ENCODE data around the gene CPNE2.

The CPNE2 gene

DNA sequence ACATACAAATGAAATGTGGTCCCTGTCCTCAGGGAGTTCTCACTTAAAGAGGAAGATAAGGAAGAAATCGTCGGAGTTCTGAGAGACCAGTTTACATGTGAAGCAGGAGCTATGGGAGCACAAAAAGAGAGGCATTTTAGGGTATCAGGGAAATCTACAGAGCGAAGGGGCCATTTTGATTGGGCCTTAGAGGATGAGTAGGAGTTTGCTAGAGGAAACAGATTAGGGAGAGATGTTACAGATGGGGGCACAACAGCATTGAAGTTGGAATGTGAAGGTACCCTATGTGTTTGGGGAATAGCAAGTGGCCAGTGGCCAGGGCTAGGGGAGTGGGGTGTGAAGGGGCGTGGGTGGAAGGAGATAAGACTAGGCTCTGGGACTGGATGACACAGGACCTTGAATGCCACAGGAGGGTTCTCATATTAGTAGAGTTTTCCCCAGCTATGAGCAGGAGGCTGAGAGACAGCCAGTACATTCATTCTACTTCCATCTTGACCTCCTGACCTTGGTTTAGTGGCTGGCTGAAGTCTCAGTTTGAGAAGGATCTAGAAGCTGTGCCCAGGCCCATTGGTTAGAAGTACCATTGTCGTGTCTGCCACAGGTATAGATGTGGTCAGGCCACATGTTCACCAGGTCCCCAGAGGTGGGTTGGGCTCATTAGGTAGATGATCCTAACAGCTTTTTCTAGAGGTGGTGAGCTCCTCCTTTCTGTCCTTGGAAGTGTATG lies 34.8 kb downstream of the CPNE2 start:
- no peak for DNase-seq

DNA sequence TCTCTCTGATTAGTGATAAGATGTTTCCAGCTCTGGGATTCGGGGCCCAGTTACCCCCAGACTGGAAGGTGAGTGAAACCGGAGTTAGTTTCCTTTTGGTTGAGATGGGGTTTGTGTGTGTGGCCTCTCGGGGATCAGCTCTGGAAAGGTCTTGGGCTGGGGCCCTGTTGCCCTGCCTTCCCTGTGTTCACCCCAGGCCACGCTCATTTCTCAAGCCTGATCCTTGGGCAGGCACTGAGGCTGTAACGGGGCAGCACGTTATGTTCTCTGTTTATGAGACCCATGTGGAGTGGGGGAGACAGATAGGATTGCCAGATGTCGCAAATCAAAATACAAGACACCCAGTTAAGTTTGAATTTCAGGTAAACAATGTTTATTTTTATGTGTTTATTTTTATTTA lies 35.5 kb downstream of the CPNE2 start:
- DNase-seq: no peak

DNA sequence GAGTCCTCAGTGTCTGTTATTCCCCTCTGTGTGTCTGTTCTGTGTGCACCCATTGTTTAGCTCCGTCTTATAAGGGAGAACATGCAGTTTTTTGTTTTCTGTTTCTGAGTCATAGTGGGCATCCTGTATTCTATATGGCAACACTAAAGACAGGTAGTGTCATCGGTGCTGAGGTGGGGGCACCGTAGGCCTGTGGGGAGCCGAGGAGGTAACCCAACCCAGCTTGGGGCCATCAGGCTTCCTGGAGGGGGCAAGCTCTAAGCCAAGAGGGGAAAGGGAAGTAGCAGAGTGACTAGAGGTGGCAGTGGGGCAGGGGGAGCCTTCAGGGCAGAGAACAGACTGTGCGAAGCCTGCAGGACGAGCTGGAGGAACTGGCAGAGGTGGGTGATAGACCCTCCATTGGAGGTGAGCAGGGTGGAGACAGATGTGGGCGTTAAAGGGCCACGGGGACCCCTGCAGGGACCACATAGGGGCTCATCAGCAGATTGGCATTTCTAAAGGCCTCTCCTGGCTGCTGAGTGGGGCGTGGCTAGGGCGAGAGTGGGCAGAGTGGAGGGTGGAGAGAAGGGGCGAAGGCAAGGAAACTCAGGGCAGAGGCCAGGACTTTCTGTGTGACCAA lies 36.5 kb downstream of the CPNE2 start:
- no peak for DNase-seq

DNA sequence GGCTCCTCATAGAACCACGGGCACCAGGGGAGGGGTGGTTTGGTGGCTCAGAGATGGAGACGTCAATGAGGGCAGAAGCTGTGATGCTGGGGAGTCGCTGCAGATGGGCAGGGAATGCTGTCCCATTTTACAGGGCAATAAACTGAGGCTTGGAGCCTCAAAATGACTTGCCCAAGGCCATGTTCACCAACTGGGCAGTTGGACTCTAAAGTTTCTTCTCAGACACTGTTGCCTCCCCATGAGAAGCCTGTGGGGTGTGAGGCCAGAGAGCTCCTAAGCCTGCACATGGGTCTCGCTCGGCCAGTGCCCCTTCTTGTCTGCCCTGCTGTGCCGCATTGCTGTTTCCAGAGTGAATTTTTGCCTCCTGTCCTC lies 38.6 kb downstream of the CPNE2 start:
- DNase-seq: no peak

DNA sequence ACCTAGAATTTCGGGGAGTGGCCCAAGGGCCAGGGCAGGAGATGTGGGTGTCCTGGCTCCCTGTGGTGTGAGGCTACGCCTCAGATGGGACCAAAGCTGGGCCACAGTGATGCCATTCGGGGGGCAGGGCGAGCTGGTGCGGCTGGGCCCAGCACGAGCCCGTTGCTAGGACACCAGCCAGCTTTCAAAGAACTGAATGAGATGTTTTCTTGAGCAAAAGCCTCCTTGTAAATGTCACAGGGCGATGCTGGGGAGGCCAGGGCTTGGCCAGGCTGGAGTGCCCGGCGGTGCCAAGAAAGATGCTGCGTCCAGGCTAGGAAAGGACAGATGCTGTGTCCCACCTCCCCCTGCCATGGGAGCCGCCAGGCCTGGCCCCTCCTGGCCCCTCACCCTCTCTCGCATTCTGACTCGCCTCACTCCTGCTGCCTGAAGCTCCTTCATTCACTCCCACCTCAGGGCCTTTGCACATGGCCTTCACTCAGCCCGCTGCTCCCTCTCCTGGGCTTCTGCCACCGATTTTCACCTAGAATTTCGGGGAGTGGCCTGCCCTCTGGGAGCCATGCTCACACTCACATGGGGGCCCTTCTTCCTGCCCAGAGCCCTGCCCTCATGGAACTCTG lies 39.1 kb downstream of the CPNE2 start:
- DNase-seq: no peak

DNA sequence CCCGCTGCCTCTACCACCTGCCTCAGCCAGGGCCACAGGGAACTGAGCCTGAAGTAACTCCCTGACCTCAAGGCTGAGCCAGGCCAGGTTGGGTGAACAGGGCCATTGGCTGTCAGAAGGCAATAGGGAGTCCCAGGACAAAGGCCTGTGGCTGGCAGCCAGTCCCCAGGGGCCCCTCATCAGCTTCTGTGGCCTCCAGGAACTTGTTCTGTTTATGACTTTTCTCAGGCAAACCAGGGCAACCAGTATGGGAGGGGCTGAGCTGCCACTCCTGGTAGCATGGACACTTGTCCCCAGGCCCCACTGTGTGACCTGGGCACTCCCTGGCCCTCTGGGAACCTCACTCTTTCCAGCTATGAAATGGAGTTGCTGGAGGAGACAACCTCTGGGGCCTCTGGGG lies 40.1 kb downstream of the CPNE2 start:
- no peak for DNase-seq

DNA sequence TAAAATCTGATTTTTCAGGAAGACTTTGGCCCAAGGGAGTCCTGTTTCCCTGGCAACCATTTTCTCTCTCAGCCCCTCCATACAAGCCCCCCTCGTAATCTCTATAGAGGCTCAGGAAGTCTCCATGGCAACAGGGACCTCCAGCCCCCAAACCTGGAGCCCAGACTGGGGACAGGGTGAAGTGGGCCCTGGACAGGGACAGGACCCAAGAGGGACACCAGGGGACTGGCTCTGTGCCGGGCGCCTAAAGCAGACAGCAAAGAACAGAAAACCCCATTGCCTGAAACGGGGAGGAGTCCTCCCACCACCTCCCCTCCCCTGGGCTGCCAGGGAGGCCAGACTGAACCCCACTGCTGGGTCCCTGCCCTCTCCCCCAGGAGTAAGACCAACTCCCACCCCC lies 40.6 kb downstream of the CPNE2 start:
- DNase-seq: no peak

DNA sequence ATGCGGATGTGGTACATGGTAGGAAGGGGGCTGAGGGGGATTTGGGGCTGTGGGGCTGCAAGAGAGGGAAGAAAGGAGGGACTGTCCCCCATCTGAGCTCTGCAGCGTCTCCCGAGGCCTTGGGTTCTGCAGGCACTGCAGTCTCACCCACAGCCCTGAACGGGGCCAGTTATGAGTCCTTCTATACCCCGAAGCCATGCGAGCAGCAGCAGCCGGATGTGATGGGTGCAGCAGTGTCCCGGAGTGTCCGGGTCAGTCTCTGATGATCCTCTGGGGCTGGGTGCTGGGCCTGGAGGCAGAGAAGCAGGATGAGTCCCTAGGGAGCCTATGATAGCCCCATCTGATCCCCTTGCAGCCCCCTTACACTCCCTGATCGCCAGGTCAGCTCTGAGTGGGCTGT lies 41.5 kb downstream of the CPNE2 start:
- DNase-seq: no peak

DNA sequence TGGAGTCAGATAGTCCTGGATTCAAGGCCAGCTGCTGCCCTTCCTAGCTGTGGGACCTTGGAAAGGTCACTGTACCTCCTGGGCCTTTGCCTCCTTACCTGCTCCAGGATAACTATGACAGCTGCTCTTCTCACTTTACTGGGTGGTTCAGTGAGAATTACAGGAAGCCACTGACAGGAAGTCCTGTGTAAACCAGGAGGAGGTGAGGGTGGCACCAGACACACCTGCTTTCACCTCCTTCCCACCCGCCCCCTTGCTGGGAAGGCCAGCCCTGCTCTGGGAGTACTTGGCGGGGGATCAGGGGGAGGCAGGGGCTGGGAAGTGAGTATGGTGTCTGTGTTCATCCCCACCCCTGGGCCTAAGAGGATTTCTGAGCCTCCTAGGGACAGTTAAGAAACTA lies 42.6 kb downstream of the CPNE2 start:
- DNase-seq: no peak

DNA sequence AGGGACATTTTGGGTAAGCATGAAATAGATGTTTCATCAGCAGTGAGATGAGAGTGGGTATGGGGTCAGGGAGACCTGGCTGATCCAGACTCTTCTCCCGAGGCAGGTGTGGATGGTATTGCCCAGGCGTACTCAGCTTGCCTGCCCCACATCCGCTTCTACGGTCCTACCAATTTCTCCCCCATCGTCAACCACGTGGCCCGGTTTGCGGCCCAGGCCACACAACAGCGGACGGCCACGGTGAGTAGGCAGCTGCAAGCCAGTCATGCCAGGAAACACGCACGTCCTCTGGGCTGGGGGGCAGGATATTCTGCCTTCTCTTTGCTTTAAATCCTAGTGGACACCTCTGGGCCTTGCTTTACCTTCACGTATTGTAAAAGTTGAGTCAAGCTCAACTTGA lies 44.7 kb downstream of the CPNE2 start:
- no peak for DNase-seq

DNA sequence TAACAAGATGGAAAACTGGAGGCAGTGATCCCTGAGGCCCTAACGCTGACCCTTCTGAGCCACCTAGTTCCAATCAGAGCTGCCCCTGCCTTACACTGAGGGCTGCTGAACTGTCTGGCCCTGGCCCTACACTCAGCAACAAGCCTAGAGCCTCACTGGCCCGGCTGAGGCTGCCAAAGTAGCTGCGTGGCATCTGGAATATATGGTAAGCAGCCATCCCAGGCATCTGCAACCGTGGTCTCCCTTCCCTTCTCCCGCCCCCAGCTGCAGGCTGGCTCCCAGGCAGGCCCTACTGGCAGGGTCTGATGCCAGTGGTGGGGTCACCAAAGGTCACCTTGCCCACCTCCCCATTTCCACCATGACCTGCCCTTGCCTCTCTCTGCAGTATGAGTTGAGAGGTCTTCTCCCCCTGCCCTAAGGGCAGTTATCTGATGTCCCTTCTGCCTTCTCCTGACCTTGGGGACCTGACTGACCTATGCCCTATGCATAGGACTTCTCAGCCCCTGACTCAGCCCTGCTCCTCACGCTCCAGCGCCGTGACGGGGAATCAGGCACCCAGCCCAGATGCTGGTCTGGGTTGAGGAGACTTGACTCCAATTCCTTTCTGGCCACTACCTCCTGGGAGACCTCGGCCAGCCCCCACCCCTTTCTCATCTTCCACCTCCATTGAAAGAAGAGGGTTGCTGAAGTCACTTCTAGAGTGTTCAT lies 45.3 kb downstream of the CPNE2 start:
- no peak for DNase-seq

DNA sequence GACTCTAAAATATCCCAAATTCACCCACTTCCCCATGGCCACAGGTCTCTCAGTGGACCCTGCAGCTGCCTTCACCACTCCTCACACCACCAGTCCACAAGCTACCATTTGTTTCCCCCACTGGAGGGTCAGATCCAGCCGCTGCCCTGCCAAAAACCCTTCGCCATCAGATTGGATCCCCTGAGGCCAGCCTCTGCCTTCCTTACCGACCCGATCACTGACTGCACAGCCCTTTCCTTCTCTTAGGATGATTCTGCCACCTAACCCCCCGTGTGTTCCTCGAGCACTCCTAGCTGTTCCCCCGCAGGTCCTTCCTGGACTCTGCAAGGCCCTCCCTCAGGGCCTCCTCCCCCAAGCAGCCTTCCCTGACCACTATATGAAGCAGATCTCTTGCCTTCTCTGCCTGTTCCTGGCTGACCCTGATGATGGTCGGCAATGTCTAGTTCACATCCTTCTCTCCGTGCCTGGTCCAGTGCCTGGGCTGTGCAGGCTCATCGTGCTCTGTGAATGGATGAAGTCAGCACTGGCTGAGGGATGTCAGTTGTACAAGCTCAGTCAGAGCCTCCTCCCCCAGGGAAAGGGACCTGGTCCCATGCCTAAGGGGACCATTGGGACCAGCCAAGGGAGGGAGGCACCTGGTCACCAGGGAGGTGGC lies 46.0 kb downstream of the CPNE2 start:
- DNase-seq: no peak

DNA sequence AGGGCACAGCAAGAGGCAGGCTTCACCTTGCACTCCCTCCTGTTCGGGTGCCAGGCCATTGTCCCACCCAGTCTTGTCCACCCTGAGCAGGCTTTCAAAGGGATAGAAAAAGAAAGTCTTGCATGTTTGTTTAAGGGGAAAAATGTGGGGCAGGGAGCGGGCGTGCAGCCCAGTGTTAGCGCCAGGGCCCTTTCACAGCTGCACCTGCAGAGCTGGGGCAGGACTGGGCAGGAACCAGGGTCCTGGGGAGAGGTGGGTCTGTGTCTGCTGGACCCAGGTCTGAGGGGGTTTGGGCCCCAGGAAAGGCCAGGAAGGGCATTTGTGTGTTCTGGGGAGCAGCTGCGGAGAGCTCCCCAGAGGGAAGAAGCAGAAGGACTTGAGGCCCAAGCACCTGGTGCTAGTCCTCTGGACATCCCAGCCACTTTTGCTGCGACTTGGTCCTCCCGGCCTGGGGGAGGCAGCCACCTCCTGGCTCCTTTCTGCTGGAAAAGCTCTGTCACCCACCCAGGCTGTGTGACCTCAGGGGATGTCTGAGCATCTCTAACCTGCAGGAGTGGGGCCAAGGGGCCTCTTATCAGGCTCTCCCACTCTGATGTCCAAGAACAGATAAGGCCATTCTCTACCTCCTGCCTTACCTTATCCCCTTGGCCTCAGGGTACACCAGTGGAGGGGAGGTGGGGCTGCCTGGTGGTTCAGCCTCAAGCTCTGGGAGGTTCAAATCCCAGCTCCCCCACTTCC lies 48.7 kb downstream of the CPNE2 start:
- DNase-seq: no peak

DNA sequence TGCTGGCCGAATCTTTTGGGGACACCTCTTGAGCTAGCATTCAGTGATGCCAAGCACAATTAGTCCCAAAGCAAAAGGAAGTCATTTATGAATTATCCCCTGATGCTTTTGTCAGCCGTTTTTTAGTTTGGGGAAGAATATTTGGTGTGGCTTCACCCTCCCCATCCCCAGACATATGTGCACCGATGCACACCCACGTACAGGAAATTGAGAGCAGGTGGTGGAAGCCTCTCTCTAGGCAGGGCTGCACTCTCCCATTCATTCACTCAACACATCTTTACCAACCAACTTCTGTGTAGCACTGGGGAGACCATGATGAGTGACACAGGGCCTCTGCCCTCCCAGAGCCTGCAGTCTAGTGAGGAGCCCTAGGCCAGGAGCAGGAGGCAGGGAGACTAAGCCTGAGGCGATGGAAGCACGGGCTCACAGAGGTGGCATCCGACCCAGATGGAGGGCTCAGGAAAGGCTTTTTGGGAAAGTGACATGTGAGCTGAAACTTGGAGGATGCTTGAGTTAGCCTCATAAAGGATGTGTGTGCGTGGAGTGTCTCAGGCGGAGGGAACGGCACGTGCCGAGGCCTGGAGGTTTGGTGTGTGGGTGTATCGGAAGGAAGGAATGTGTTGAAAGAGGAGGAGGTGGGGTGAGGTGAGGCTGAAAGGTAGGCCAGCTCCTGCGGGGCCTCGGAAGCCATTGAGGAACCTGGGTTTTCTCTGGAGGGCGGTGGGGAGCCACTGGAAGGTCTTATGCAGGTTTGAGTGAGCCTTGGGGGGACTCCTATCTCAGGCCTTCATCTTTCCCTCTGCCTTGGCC lies 49.6 kb downstream of the CPNE2 start:
- DNase-seq: no peak

DNA sequence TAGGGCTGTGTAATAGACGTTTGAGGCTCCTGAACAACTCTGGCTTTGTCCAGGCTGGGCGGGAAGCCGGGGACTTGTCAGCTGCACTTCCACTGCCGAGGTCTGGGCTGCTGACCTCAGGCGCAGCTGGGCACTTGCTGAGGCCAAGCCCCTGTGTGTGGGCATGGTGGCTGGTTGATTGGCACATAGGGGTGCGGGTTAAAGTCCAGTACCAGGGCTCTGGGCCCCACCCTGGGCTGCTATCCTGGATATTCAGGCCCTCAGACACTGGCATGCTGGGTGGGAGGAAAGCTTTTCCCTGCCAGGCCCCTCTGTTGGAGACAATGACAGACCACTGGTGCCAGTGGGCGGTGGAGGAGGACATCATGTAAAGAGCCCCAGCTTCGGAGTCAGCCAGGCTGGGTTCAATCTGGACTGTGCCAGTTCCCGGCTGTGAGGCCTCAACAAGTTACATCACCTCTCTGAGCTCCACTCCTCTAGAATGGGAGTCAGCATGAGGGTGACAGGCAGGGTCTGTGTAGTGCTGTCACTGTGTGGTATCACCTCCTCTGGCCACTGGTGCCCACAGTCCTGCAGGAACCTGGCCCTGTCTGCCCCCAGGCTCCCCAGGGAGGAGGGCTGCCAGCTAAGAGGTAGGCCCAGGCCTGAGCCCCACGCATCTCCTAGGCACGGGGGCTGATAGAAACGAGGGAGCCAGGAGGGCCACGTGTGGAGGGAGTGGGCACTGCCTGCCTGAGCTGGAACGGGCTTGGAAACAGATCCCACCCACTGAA lies 51.0 kb downstream of the CPNE2 start:
- no peak for DNase-seq

DNA sequence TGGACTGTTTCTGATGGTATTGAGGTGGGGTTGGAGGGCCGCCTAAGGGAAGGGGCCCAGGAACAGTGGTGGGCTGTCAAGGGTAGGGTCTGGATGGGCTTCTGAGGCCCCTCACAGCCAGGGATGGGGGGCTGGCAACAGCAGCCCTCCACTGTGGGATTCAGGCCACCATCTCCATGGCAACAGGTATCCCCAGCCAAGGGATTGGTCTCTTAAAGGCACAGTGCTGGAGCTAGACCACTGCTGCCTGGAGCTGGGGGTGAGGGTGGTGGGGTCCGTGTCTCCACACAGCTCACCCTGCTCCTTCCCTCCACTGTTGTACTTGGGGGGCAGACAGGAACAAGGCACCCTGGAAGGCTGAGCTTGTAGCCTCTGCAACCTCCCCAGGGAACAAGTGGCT lies 51.6 kb downstream of the CPNE2 start:
- no peak for DNase-seq

DNA sequence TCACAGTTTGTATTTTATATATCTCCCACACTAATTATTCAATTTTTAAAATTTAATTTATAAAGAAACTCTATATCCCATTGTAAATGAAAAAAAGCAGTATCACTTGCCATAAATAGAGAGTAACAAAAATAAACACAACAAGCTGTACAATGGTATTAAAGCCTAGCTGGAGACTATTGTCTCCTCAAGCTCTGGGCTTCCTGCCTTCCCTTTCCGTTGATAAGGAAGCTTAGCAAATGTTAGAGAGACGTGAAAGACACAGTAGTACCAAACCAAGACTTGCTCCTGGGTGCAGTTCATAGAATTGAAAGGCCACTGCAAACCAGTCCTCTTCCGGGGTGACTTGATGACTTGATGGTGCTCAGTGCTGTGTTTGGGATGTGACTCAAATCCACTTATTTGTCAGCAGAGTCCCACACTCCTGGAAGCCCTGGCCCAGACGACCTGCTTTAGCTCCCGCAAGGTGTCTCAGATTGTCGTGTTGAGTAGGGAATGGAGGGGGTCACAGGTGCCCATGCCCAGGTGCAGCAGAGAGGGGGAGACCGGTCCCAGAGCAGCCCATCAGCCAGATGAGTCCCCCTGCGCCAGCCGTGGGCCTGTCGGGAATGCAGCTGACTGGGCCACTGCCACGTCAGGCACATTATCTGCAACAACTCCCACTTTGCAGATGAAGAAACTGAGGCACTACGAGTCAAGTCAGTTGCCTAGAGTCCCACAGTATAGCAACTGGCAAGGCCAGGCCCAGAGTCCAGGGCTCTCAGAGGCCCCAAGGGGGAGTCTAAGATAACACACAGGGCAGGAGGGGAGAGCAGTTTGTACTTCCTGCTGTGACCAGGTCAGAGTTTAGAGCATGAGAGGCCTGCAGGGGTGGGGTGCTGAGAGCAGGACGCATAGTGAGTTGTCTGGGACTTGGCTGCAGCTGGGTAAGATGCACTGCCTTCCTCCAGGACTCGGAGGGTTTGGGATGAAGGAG lies 53.0 kb downstream of the CPNE2 start:
- DNase-seq: no peak

DNA sequence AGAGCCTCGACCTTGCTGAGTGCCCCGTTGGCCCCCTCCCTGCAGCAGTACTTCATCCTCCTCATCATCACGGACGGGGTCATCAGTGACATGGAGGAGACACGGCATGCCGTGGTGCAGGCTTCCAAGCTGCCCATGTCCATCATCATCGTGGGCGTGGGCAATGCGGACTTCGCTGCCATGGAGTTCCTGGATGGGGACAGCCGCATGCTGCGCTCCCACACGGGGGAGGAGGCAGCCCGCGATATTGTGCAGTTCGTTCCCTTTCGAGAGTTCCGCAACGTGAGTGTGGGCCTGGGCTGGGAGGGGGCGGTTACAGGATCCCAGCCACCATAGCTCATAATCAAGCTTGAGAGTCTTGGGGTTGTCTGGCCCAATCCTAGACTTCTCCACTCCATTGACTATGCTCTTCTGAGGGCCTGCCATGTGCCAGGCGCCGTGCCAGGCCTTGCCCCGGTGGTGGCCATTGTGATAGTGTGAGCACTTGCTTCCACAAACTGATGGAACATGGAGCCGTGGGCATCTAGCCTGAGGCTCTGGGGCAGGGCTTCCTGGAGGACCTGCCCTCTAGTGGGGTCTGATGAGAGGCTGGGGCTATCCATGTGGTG lies 53.8 kb downstream of the CPNE2 start:
- DNase-seq: no peak

DNA sequence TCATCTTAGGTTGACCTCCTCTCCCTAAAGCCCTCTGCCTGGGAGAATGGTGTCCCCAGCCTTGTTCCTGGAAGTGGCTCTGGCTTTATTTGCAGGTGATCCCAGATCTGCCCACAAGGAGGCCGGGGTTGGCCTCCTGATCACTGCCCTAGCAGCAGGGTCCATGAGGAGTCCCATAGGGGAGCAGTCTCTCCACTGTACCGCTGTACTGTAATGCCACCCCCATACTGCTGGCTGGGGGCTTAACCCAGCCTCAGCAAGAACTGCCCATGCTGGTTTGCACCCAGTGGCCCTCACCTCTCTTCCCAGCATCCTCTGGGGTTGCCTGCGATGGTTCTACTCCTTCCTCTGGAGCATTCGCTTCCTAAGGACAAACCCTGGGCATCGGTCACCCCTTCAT lies 54.4 kb downstream of the CPNE2 start:
- no peak for DNase-seq
